PC-9 (cell line): ENCODE data around the gene JAGN1. TPM values are rescaled to one million over a fixed set of nuclear protein-coding genes. Genes with fewer than 3 reads are reported as not detected.

Experiments
- BruUV-seq: library from RNA; stranded (reverse); fragments of 400-500 nt; replicated peaks from 2 replicates; lab custom pipeline; 2021; lab: Mats Ljungman, UMichigan
- CTCF ChIA-PET: fragments of 300-600 bp; sonication (Branson Sonifier 250); formaldehyde crosslinking; loops from one replicate; lab custom pipeline; 2022; ENCODE audit warnings: antibody characterized with exemption; lab: Charles Lee
- POLR2A ChIA-PET: fragments of 300-600 bp; sonication (Branson Sonifier 250); formaldehyde crosslinking; loops from one replicate; lab custom pipeline; 2022; ENCODE audit warnings: antibody characterized with exemption; ENCODE audit not compliant: unreplicated experiment; lab: Charles Lee
- DNase-seq, 2 experiments: peaks; one replicate each; pipeline versions ENCODE4 v3.0.0 to v3.0.0-alpha.2; 2015 to 2022; ENCODE audit warnings: mixed read lengths in 1 of 2
- H2AFZ ChIP-seq: fragments of 200-600 bp; sonication (generic); 2 replicates; pipeline ENCODE4 v1.8.1; 2017; ENCODE audit warnings: antibody characterized with exemption
- H3F3A ChIP-seq: fragments of 200-600 bp; sonication (generic); 2 replicates; pipeline ENCODE4 v1.8.1; 2017; ENCODE audit warnings: antibody characterized with exemption, mild to moderate bottlenecking, low read depth; ENCODE audit not compliant: insufficient read depth
- H3K27ac ChIP-seq: fragments of 200-600 bp; sonication (generic); 2 replicates; pipeline ENCODE4 v1.6.1; 2016; ENCODE audit warnings: mixed run types
- H3K27me3 ChIP-seq: fragments of 200-600 bp; sonication (generic); 2 replicates; pipeline ENCODE4 v1.6.1; 2016; ENCODE audit warnings: low read depth, mixed run types; ENCODE audit not compliant: insufficient read depth
- H3K36me3 ChIP-seq: fragments of 200-600 bp; sonication (generic); 2 replicates; pipeline ENCODE4 v1.6.1; 2016; ENCODE audit warnings: low read depth, mixed run types
- H3K4me1 ChIP-seq: fragments of 200-600 bp; sonication (generic); replicated peaks from 2 replicates; pipeline ENCODE4 v1.6.1; 2016; ENCODE audit warnings: mixed run types; ENCODE audit not compliant: insufficient read depth
- H3K4me2 ChIP-seq: fragments of 200-600 bp; sonication (generic); 2 replicates; pipeline ENCODE4 v1.6.1; 2017; ENCODE audit warnings: mixed run types
- H3K4me3 ChIP-seq: fragments of 200-600 bp; sonication (generic); 2 replicates; pipeline ENCODE4 v1.6.1; 2016; ENCODE audit warnings: mixed run types
- H3K79me2 ChIP-seq: fragments of 200-600 bp; sonication (generic); 2 replicates; pipeline ENCODE4 v1.6.1; 2017; ENCODE audit warnings: low read depth, mixed run types
- H3K9me2 ChIP-seq: fragments of 200-600 bp; sonication (generic); 2 replicates; pipeline ENCODE4 v1.8.1; 2017; ENCODE audit warnings: mild to moderate bottlenecking; ENCODE audit not compliant: insufficient read depth
- H3K9me3 ChIP-seq: fragments of 200-600 bp; sonication (generic); 2 replicates; pipeline ENCODE4 v1.8.1; 2016; ENCODE audit warnings: low read depth; ENCODE audit not compliant: insufficient read depth
- H4K20me1 ChIP-seq: fragments of 200-600 bp; sonication (generic); 2 replicates; pipeline ENCODE4 v1.8.1; 2017; ENCODE audit not compliant: insufficient read depth
- EZH2 ChIP-seq: fragments of 200-600 bp; sonication (generic); IDR thresholded peaks from 2 replicates; pipeline ENCODE4 v1.8.0; 2017; ENCODE audit warnings: antibody characterized with exemption, low read depth
- intact Hi-C: fragments of 100-400 bp; cut with micrococcal nuclease; formaldehyde crosslinking; loops from one replicate; pipeline ENCODE4 v1.10.0; 2022; ENCODE audit not compliant: unreplicated experiment
- total RNA-seq: library from RNA; stranded (reverse); gene quantifications from 2 replicates; pipeline ENCODE4 v1.2.3, GENCODE V29; 2021
- TF ChIP-seq, protein P1 (sequence below): fragments of 200-600 bp; sonication (generic); conservative IDR thresholded peaks from 2 replicates; pipeline ENCODE4 v1.6.1; 2017; ENCODE audit warnings: mixed run types, antibody characterized with exemption, mild to moderate bottlenecking, moderate library complexity

Gene JAGN1
- total RNA-seq, 1 experiment from 2014 or later: 52.4 TPM

GRCh38 chr3:9855594-9855993 is 34.8 kb upstream of the JAGN1 start:
- Histone ChIP-seq H3K36me3 (no peaks in the 10 kb centered on the region), H3K27me3 (no peaks in the 10 kb centered on the region), H3F3A (no peaks in the 10 kb centered on the region), H3K9me2 (no peaks in the 10 kb centered on the region), H3K79me2 (no peaks in the 10 kb centered on the region), H3K4me3 (no peak overlapping the region), H2AFZ (no peak overlapping the region), H3K4me1 (0 out of 2 replicates have a peak, but pooled peaks cover 8% of the 10 kb centered on the region), H3K4me2 (no peak overlapping the region), H3K27ac (no peak overlapping the region), H4K20me1 (no peaks in the 10 kb centered on the region), H3K9me3 (no peaks in the 10 kb centered on the region)
- ChIA-PET CTCF (interaction anchor here (0.7 kb wide), 1 partner anchor 10 kb away, joined by 8 read pairs; no protein-coding TSS in a partner anchor), POLR2A (no interaction called here)
- TF ChIP-seq, protein P1, sequence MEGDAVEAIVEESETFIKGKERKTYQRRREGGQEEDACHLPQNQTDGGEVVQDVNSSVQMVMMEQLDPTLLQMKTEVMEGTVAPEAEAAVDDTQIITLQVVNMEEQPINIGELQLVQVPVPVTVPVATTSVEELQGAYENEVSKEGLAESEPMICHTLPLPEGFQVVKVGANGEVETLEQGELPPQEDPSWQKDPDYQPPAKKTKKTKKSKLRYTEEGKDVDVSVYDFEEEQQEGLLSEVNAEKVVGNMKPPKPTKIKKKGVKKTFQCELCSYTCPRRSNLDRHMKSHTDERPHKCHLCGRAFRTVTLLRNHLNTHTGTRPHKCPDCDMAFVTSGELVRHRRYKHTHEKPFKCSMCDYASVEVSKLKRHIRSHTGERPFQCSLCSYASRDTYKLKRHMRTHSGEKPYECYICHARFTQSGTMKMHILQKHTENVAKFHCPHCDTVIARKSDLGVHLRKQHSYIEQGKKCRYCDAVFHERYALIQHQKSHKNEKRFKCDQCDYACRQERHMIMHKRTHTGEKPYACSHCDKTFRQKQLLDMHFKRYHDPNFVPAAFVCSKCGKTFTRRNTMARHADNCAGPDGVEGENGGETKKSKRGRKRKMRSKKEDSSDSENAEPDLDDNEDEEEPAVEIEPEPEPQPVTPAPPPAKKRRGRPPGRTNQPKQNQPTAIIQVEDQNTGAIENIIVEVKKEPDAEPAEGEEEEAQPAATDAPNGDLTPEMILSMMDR: no peak
- no peak for TF ChIP-seq EZH2
- intact Hi-C loops: no loop called here
- DNase-seq: no peak
- no TSS peak for BruUV-seq

DNA sequence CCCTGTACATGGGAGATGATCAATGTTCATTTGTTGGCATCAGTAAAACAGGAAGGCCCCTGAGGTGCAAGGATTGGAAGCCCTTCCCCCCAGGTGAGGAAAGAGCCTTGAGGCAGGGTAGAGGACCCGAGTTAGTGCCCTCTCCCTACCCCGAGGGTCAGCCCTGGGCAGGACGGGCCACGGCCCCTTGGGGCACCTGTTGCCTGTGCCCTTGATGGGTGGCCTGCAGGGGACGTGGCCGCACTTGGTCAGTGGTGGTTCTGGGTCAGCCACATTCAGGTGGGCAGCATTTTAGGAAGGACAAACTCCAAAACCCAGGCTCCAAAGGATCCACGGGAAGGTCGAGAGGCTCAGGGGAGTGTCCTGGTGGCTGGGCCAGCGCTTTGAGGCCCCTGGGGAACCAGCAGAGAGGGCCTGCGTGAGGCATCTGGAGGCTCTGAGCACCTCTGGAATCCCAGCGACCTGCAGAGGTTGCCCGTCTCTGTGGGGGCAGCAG is 30.8 kb upstream of the JAGN1 start:
- H3K4me2 ChIP-seq: no peak overlapping the region
- H3K4me3 ChIP-seq: no peak overlapping the region
- H2AFZ ChIP-seq: no peak overlapping the region
- H3K36me3 ChIP-seq: no peaks in the 10 kb centered on the region
- H3K79me2 ChIP-seq: no peaks in the 10 kb centered on the region
- H3K9me2 ChIP-seq: no peaks in the 10 kb centered on the region
- peaks cover 7% of the 10 kb centered on the region for H3F3A ChIP-seq
- BruUV-seq: no TSS peak
- POLR2A ChIA-PET: no interaction called here
- no peaks in the 10 kb centered on the region for H3K27me3 ChIP-seq
- H4K20me1 ChIP-seq: no peaks in the 10 kb centered on the region
- H3K4me1 ChIP-seq: peaks cover 34% of the 10 kb centered on the region
- intact Hi-C loops: no loop called here
- no peak overlapping the region for H3K27ac ChIP-seq
- H3K9me3 ChIP-seq: no peaks in the 10 kb centered on the region
- CTCF ChIA-PET: no interaction called here
- DNase-seq: no peak
- no peak for TF ChIP-seq EZH2
- TF ChIP-seq, protein P1: no peak

- CTCF ChIA-PET: no interaction called here
- no peaks in the 10 kb centered on the region for H4K20me1 ChIP-seq
- H3K27me3 ChIP-seq: no peaks in the 10 kb centered on the region
- no peak for TF ChIP-seq EZH2
- TF ChIP-seq, protein P1: no peak
- no peaks in the 10 kb centered on the region for H3K9me2 ChIP-seq
- H3K79me2 ChIP-seq: no peaks in the 10 kb centered on the region
- no peak overlapping the region for H3K4me3 ChIP-seq
- H2AFZ ChIP-seq: peak overlapping the region; percentile 44; the same call in 1 of the 2 replicates
- POLR2A ChIA-PET: no interaction called here
- H3K27ac ChIP-seq: no peak overlapping the region
- peaks cover 43% of the 10 kb centered on the region for H3K4me1 ChIP-seq
- H3K36me3 ChIP-seq: no peaks in the 10 kb centered on the region
- intact Hi-C loops: no loop called here
- BruUV-seq: no TSS peak
- peak overlapping the region; percentile 54 for H3K4me2 ChIP-seq
- H3F3A ChIP-seq: peaks cover 7% of the 10 kb centered on the region
- no peaks in the 10 kb centered on the region for H3K9me3 ChIP-seq
- DNase-seq: no peak
These were observed 29.2 kb upstream of the JAGN1 start for GRCh38 chr3:9861201-9861600.
